Stimulated activated CD4-positive, alpha-beta T cell treated with anti-CD3 and anti-CD28 coated beads, Interleukin-2, amount 100 ng/mL, for 4 hours (primary cell): ENCODE measurements around the gene SMIM32.

Experiments
- DNase-seq: peaks from one replicate; pipeline ENCODE4 v3.0.0-alpha.2; 2020; ENCODE audit warnings: low read depth

The SMIM32 gene

GRCh38 chr5:136186796-136187195 is 6.2 kb downstream of the SMIM32 start:
- no peak for DNase-seq

GRCh38 chr5:136185974-136186665 is 6.8 kb downstream of the SMIM32 start:
- no peak for DNase-seq

- DNase-seq, result no peak
Measured at GRCh38 chr5:136182618-136183017, 10.3 kb downstream of the SMIM32 start.

- no peak for DNase-seq
Measured at GRCh38 chr5:136174021-136174659, 18.8 kb downstream of the SMIM32 start.

GRCh38 chr5:136169218-136169617 is 23.7 kb downstream of the SMIM32 start:
- DNase-seq, result no peak

GRCh38 chr5:136166909-136167308 is 26.1 kb downstream of the SMIM32 start:
- no peak for DNase-seq

GRCh38 chr5:136164226-136164625 is 28.7 kb downstream of the SMIM32 start:
- DNase-seq, result no peak

GRCh38 chr5:136162008-136162407 is 31.0 kb downstream of the SMIM32 start:
- no peak for DNase-seq

GRCh38 chr5:136159457-136159856 is 33.5 kb downstream of the SMIM32 start:
- no peak for DNase-seq

- no peak for DNase-seq
Measured at GRCh38 chr5:136157514-136157913, 35.4 kb downstream of the SMIM32 start.

- no peak for DNase-seq
Measured at GRCh38 chr5:136155761-136156160, 37.2 kb downstream of the SMIM32 start.

- DNase-seq, result no peak
Measured at GRCh38 chr5:136155078-136155477, 37.9 kb downstream of the SMIM32 start.

- no peak for DNase-seq
Measured at GRCh38 chr5:136153581-136154236, 39.3 kb downstream of the SMIM32 start.

- no peak for DNase-seq
Measured at GRCh38 chr5:136149891-136150290, 43.1 kb downstream of the SMIM32 start.

GRCh38 chr5:136147632-136148031 is 45.3 kb downstream of the SMIM32 start:
- DNase-seq, result no peak

- no peak for DNase-seq
Measured at GRCh38 chr5:136146201-136146600, 46.8 kb downstream of the SMIM32 start.

GRCh38 chr5:136145030-136145429 is 47.9 kb downstream of the SMIM32 start:
- DNase-seq, result no peak

- DNase-seq, result no peak
Measured at GRCh38 chr5:136143763-136144162, 49.2 kb downstream of the SMIM32 start.

GRCh38 chr5:136143312-136143711 is 49.6 kb downstream of the SMIM32 start:
- DNase-seq, result no peak

GRCh38 chr5:136141561-136141960 is 51.4 kb downstream of the SMIM32 start:
- DNase-seq, result no peak
